Panc1 (cell line): ENCODE measurements around the gene SLC11A2. TPM values are rescaled to one million over a fixed set of nuclear protein-coding genes. Genes with fewer than 3 reads are reported as not detected.

Experiments
- ATAC-seq: fragments of 200-7000 bp; cut with Tn5 transposase; 2 replicates; pipeline ENCODE4 v1.9.1; 2020; ENCODE audit warnings: mild to moderate bottlenecking, moderate library complexity
- BruUV-seq: library from RNA; stranded (reverse); fragments of 400-500 nt; replicated peaks from 2 replicates; lab custom pipeline; 2021; lab: Mats Ljungman, UMichigan
- CTCF ChIA-PET: fragments of 300-600 bp; sonication (Branson Sonifier 250); formaldehyde crosslinking; loops from one replicate; lab custom pipeline; 2022; ENCODE audit warnings: antibody characterized with exemption; lab: Charles Lee
- POLR2A ChIA-PET: fragments of 300-600 bp; sonication (Branson Sonifier 250); formaldehyde crosslinking; loops from one replicate; lab custom pipeline; 2022; ENCODE audit warnings: antibody characterized with exemption; lab: Charles Lee
- DNase-seq: peaks from one replicate; pipeline ENCODE4 v3.0.0-alpha.2; 2010; ENCODE audit warnings: low read depth, low spot score
- H3K27ac ChIP-seq: 2 replicates; pipeline ENCODE4 v1.5.1; 2011; ENCODE audit warnings: mild to moderate bottlenecking, low read length, inconsistent platforms
- H3K27me3 ChIP-seq: fragments of 200-500 bp; sonication (Bioruptor generic); 2 replicates; pipeline ENCODE4 v1.6.0; 2014; ENCODE audit warnings: low read length, inconsistent platforms; ENCODE audit not compliant: control insufficient read depth, insufficient read depth
- H3K36me3 ChIP-seq: fragments of 200-500 bp; sonication (Bioruptor generic); 2 replicates; pipeline ENCODE4 v1.5.1; 2014; ENCODE audit warnings: inconsistent platforms, mild to moderate bottlenecking, low read length, moderate library complexity; ENCODE audit not compliant: control insufficient read depth, insufficient read depth
- H3K4me1 ChIP-seq: 2 replicates; pipeline ENCODE4 v1.5.1; 2011; ENCODE audit warnings: inconsistent platforms, mild to moderate bottlenecking, low read length, moderate library complexity; ENCODE audit not compliant: control insufficient read depth, insufficient read depth
- H3K4me3 ChIP-seq, 2 experiments: 2 replicates each; pipeline ENCODE4 v1.5.1; 2011 to 2012; ENCODE audit warnings: low read depth in 2 of 2, low read length in 2 of 2, mild to moderate bottlenecking in 2 of 2, inconsistent platforms in 1 of 2, moderate library complexity in 1 of 2
- H3K9me3 ChIP-seq: fragments of 200-500 bp; sonication (Bioruptor generic); 2 replicates; pipeline ENCODE4 v1.5.1; 2014; ENCODE audit warnings: low read depth, mild to moderate bottlenecking, inconsistent platforms, low read length, moderate library complexity; ENCODE audit not compliant: control insufficient read depth, insufficient read depth
- CTCF ChIP-seq: fragments of 450-650 bp; IDR thresholded peaks from 2 replicates; pipeline ENCODE4 v1.5.1; 2017; ENCODE audit warnings: mild to moderate bottlenecking
- POLR2AphosphoS5 ChIP-seq: IDR thresholded peaks from 2 replicates; pipeline ENCODE4 v1.6.1; 2012; ENCODE audit warnings: mild to moderate bottlenecking, low read depth, low read length, moderate library complexity
- REST ChIP-seq, 2 experiments: IDR thresholded peaks; 2 replicates each; pipeline ENCODE4 v1.6.1; 2011 to 2012; ENCODE audit warnings: low read depth in 2 of 2, control low read depth in 1 of 2, low read length in 1 of 2, mild to moderate bottlenecking in 1 of 2, moderate library complexity in 1 of 2; ENCODE audit not compliant: insufficient read depth in 1 of 2
- SIN3A ChIP-seq: IDR thresholded peaks from 2 replicates; pipeline ENCODE4 v1.6.1; 2012; ENCODE audit warnings: low read depth, mild to moderate bottlenecking, low read length, moderate library complexity, borderline replicate concordance; ENCODE audit not compliant: insufficient read depth
- TCF7L2 ChIP-seq: IDR thresholded peaks from 2 replicates; pipeline ENCODE4 v1.6.1; 2011; ENCODE audit warnings: mild to moderate bottlenecking, low read depth, low read length, inconsistent platforms
- in situ Hi-C: cut with HindIII; loops from 2 replicates; pipeline ENCODE4 v1.10.0; 2016; ENCODE audit warnings: low sequenced_read_pairs, low pct_unique_long_range_greater_than_20kb
- intact Hi-C: fragments of 100-400 bp; cut with micrococcal nuclease; formaldehyde crosslinking; loops from one replicate; pipeline ENCODE4 v1.10.0; 2022; ENCODE audit not compliant: unreplicated experiment
- total RNA-seq: library from RNA; stranded (reverse); gene quantifications from one replicate; pipeline ENCODE4 v1.2.1, GENCODE V29; 2021; ENCODE audit not compliant: unreplicated experiment

Gene SLC11A2
- total RNA-seq, 1 experiment from 2014 or later: 59.9 TPM

- no peak for TF ChIP-seq REST (IDR thresholded peaks at IDR 0.05; ENCODE audit: insufficient read depth in 1 of 2, low read depth in 2 of 2, low read length in 1 of 2)
These were observed 44.6 kb downstream of the SLC11A2 start (continued) for GRCh38 chr12:50981319-50982239.

GRCh38 chr12:50980545-50980944, 45.6 kb downstream of the SLC11A2 start:
- TSS peak; percentile 47 for BruUV-seq

More at GRCh38 chr12:50980545-50980944, 45.6 kb downstream of the SLC11A2 start:
- H3K27me3 ChIP-seq: no peaks in the 10 kb centered on the region
- H3K27ac ChIP-seq: no peak overlapping the region
- no peak for TF ChIP-seq CTCF
- no peak for TF ChIP-seq TCF7L2
- no peak for TF ChIP-seq REST (IDR thresholded peaks at IDR 0.05; ENCODE audit: insufficient read depth in 1 of 2, low read depth in 2 of 2, low read length in 1 of 2)
- no peak for TF ChIP-seq SIN3A
- TF ChIP-seq POLR2AphosphoS5: no peak
- ChIA-PET CTCF (interaction anchor here (0.7 kb wide), 1 partner anchor 13 kb away, joined by 3 read pairs; no protein-coding TSS in a partner anchor), POLR2A (no interaction called here)
- DNase-seq: no peak
- in situ Hi-C loops (no loop called here), intact Hi-C loops (no loop called here)
- no peaks in the 10 kb centered on the region for H3K9me3 ChIP-seq
- H3K4me3 ChIP-seq: no peak overlapping the region
- H3K4me1 ChIP-seq: no peaks in the 10 kb centered on the region
- no peak for ATAC-seq
- H3K36me3 ChIP-seq: no peaks in the 10 kb centered on the region
